HepG2 (cell line): ENCODE measurements around the gene CTBP1. TPM values are rescaled to one million over a fixed set of nuclear protein-coding genes. Genes with fewer than 3 reads are reported as not detected.
A peak's percentile ranks its signal among the peaks of the same experiment; 100 is the strongest.

ENCODE experiments used
- ESRRA ChIP-seq: sonication (generic); formaldehyde crosslinking; IDR thresholded peaks from 2 replicates; pipeline ENCODE4 v1.5.1; 2020; ENCODE audit warnings: mild to moderate bottlenecking, low read depth, missing genetic modification reagents
- FOXP1 ChIP-seq, 2 experiments: fragments of 450-650 bp in 1 of 2; IDR thresholded peaks; 2 replicates each; pipeline ENCODE4 v1.6.1; 2017 to 2018; ENCODE audit warnings: antibody characterized with exemption in 1 of 2
- HBP1 ChIP-seq: IDR thresholded peaks from 2 replicates; pipeline ENCODE4 v1.6.1; 2016; ENCODE audit warnings: low read depth, control low read depth
- HDAC1 ChIP-seq: sonication (generic); formaldehyde crosslinking; IDR thresholded peaks from 2 replicates; pipeline ENCODE4 v1.5.1; 2020; ENCODE audit warnings: mild to moderate bottlenecking, missing genetic modification reagents
- HMG20A ChIP-seq: IDR thresholded peaks from 2 replicates; pipeline ENCODE4 v1.6.1; 2016; ENCODE audit warnings: borderline replicate concordance
- HNF4G ChIP-seq, 2 experiments: sonication (generic) in 1 of 2; formaldehyde crosslinking in 1 of 2; IDR thresholded peaks; 2 replicates each; pipeline versions ENCODE4 v1.4.0 to v1.6.1; 2011 to 2020; ENCODE audit warnings: borderline replicate concordance in 2 of 2, low read depth in 2 of 2, mild to moderate bottlenecking in 2 of 2, low read length in 1 of 2, missing genetic modification reagents in 1 of 2, moderate library complexity in 1 of 2
- KDM1A ChIP-seq: IDR thresholded peaks from 2 replicates; pipeline ENCODE4 v1.6.1; 2016; ENCODE audit warnings: missing compliant biosample characterization
- PHF20 ChIP-seq: sonication (generic); formaldehyde crosslinking; IDR thresholded peaks from 2 replicates; pipeline ENCODE4 v1.5.0; 2020; ENCODE audit warnings: mild to moderate bottlenecking, missing genetic modification reagents
- POLR2G ChIP-seq: fragments of 200-400 bp; formaldehyde crosslinking; IDR thresholded peaks from 2 replicates; pipeline ENCODE4 v1.6.1; 2018; ENCODE audit warnings: mild to moderate bottlenecking, low read depth, low read length, moderate library complexity
- RNF2 ChIP-seq: fragments of 450-650 bp; conservative IDR thresholded peaks from 2 replicates; pipeline ENCODE4 v1.6.1; 2016; ENCODE audit warnings: low read depth
- SMYD3 ChIP-seq: sonication (generic); formaldehyde crosslinking; IDR thresholded peaks from 2 replicates; pipeline ENCODE4 v1.8.1; 2023; ENCODE audit warnings: mild to moderate bottlenecking, missing genetic modification reagents
- SP140L ChIP-seq: sonication (generic); formaldehyde crosslinking; IDR thresholded peaks from 2 replicates; pipeline ENCODE4 v1.4.0; 2020; ENCODE audit warnings: missing genetic modification reagents, borderline replicate concordance
- SP4 ChIP-seq: sonication (generic); formaldehyde crosslinking; IDR thresholded peaks from 2 replicates; pipeline ENCODE4 v1.8.1; 2023; ENCODE audit warnings: mild to moderate bottlenecking, missing genetic modification reagents
- ZBTB34 ChIP-seq: sonication (generic); formaldehyde crosslinking; IDR thresholded peaks from 2 replicates; pipeline ENCODE4 v1.8.0; 2022; ENCODE audit warnings: mild to moderate bottlenecking, missing genetic modification reagents
- ZBTB39 ChIP-seq: sonication (generic); formaldehyde crosslinking; IDR thresholded peaks from 2 replicates; pipeline ENCODE4 v1.5.0; 2020; ENCODE audit warnings: missing genetic modification reagents
- ZNF234 ChIP-seq: sonication (generic); formaldehyde crosslinking; conservative IDR thresholded peaks from 2 replicates; pipeline ENCODE4 v1.5.1; 2020; ENCODE audit warnings: mild to moderate bottlenecking, missing genetic modification reagents
- ZNF460 ChIP-seq: sonication (generic); formaldehyde crosslinking; IDR thresholded peaks from 2 replicates; pipeline ENCODE4 v1.5.1; 2020; ENCODE audit warnings: missing genetic modification reagents, mild to moderate bottlenecking, borderline replicate concordance
- ZNF557 ChIP-seq: sonication (generic); formaldehyde crosslinking; IDR thresholded peaks from 2 replicates; pipeline ENCODE4 v1.4.0; 2020; ENCODE audit warnings: missing genetic modification reagents
- ZNF597 ChIP-seq: sonication (generic); formaldehyde crosslinking; IDR thresholded peaks from 2 replicates; pipeline ENCODE4 v1.5.0; 2020; ENCODE audit warnings: missing genetic modification reagents
- ZNF740 ChIP-seq: sonication (generic); formaldehyde crosslinking; IDR thresholded peaks from 2 replicates; pipeline ENCODE4 v1.4.0; 2020; ENCODE audit warnings: missing genetic modification reagents
- ZSCAN5A ChIP-seq: sonication (generic); formaldehyde crosslinking; IDR thresholded peaks from 2 replicates; pipeline ENCODE4 v1.8.0; 2022; ENCODE audit warnings: mild to moderate bottlenecking, missing genetic modification reagents, borderline replicate concordance
- polyA plus RNA-seq, 8 experiments: library from polyadenylated mRNA; depleted of rRNA in 3 of 8; stranded (reverse) in 7 of 8; unstranded in 1 of 8; fragments of >200 nt; fragmentation: Illumina TruSeq in 4 of 8; extraction: Trizol in 4 of 8; gene quantifications; 2 replicates each; pipeline versions ENCODE4 v1.2.1 to v1.2.3, GENCODE V29; 2011 to 2016; ENCODE audit warnings: low read depth in 4 of 8, missing spikeins in 1 of 8, mixed read lengths in 1 of 8; ENCODE audit not compliant: insufficient read depth in 1 of 8
- total RNA-seq, 5 experiments: library from RNA; depleted of rRNA; stranded (reverse); fragments of >200 nt; fragmentation: Illumina TruSeq; extraction: Trizol; gene quantifications; 2 replicates each; pipeline ENCODE4 v1.2.3, GENCODE V29; 2016; ENCODE audit warnings: low read depth in 1 of 5

Gene CTBP1
- total and polyA plus RNA-seq, 2 of the 13 experiments (the other 11 are each of a cell fraction or from before 2014, with no cell fraction given) = 78.5 to 112 TPM

- TF ChIP-seq POLR2G (peak; percentile 84), ESRRA (CRISPR knock-in tag) (peak; percentile 47; the same call in 1 of the 2 replicates), ZSCAN5A (CRISPR knock-in tag) (no peak), SMYD3 (no peak), SP4 (CRISPR knock-in tag) (peak; percentile 80), HBP1 (CRISPR knock-in tag) (peak; percentile 26; the same call in 1 of the 2 replicates), HNF4G (IDR thresholded peaks at IDR 0.05; ENCODE audit: borderline replicate concordance, low read depth, low read length) (no peak), HNF4G (CRISPR knock-in tag; IDR thresholded peaks at IDR 0.05; ENCODE audit: borderline replicate concordance, low read depth) (no peak), PHF20 (CRISPR knock-in tag) (peak; percentile 78; the same call in 1 of the 2 replicates), ZBTB39 (CRISPR knock-in tag) (no peak), ZNF460 (no peak), KDM1A (CRISPR knock-in tag) (no peak), ZNF557 (CRISPR knock-in tag) (no peak), HMG20A (no peak), RNF2 (no peak), SP140L (no peak), FOXP1 (IDR thresholded peaks at IDR 0.05) (no peak), FOXP1 (CRISPR knock-in tag; IDR thresholded peaks at IDR 0.05) (no peak), ZNF234 (CRISPR knock-in tag) (no peak), ZNF597 (CRISPR knock-in tag) (no peak), ZNF740 (CRISPR knock-in tag) (no peak), HDAC1 (peak; percentile 91), ZBTB34 (CRISPR knock-in tag) (no peak)
Measured at GRCh38 chr4:1289207-1290164, 40.6 kb upstream of the CTBP1 start, which contains the start of gene MAEA (continued).
